Suprapubic skin (tissue), 4 donors: ENCODE measurements around the gene CDH19. TPM values are rescaled to one million over a fixed set of nuclear protein-coding genes. Genes with fewer than 3 reads are reported as not detected.

ENCODE experiments used
- DNase-seq, 2 donors: peaks; one replicate each; pipeline ENCODE4 v3.0.0-alpha.2; 2019; ENCODE audit warnings: low spot score in 2 of 2
- H3K27ac ChIP-seq: fragments of 200-600 bp; sonication (generic); one replicate; pipeline ENCODE4 v1.5.1; 2019
- H3K27me3 ChIP-seq: fragments of 200-600 bp; sonication (generic); one replicate; pipeline ENCODE4 v1.5.1; 2019
- H3K36me3 ChIP-seq: fragments of 200-600 bp; sonication (generic); one replicate; pipeline ENCODE4 v1.5.1; 2019
- H3K4me1 ChIP-seq: fragments of 200-600 bp; sonication (generic); one replicate; pipeline ENCODE4 v1.5.1; 2019
- H3K4me3 ChIP-seq: fragments of 200-600 bp; sonication (generic); one replicate; pipeline ENCODE4 v1.5.1; 2019; ENCODE audit warnings: mild to moderate bottlenecking
- H3K9me3 ChIP-seq: fragments of 200-600 bp; sonication (generic); one replicate; pipeline ENCODE4 v1.5.1; 2019
- CTCF ChIP-seq, 2 donors: fragments of 200-600 bp in 1 of 2; fragments of 450-650 bp in 1 of 2; sonication (generic) in 1 of 2; IDR thresholded peaks; one replicate each; pipeline ENCODE4 v1.5.1; 2016 to 2019; ENCODE audit warnings: antibody characterized with exemption in 2 of 2, mild to moderate bottlenecking in 1 of 2, moderate library complexity in 1 of 2
- EP300 ChIP-seq: sonication (generic); formaldehyde crosslinking; IDR thresholded peaks from one replicate; pipeline ENCODE4 v1.6.1; 2017; ENCODE audit warnings: antibody characterized with exemption
- POLR2A ChIP-seq, 2 donors: fragments of 450-650 bp; IDR thresholded peaks; one replicate each; pipeline ENCODE4 v1.6.1; 2017; ENCODE audit warnings: antibody characterized with exemption in 2 of 2, mild to moderate bottlenecking in 2 of 2, moderate library complexity in 2 of 2
- POLR2AphosphoS5 ChIP-seq, 3 donors: sonication (generic); formaldehyde crosslinking; IDR thresholded peaks; one replicate each; pipeline ENCODE4 v1.6.1; 2017; ENCODE audit warnings: antibody characterized with exemption in 3 of 3
- WGBS: methylation state at CpG from one replicate; pipeline ENCODE4 v1.1.5; 2018; 5-methylcytosine and 5-hydroxymethylcytosine counted together
- total RNA-seq, 4 donors: library from RNA; depleted of rRNA; stranded (reverse); fragments of >200 nt; gene quantifications; one replicate each; pipeline ENCODE4 v1.1.0, GENCODE V29; 2016

CDH19 gene
- total RNA-seq, 4 donors from 2014 or later, result 3.8 to 8.6 (median 6.5) TPM

- Histone ChIP-seq H3K27me3 (no peaks in the 10 kb centered on the region), H3K27ac (no peak overlapping the region)
Observed at GRCh38 chr18:66630831-66631230, 26.9 kb upstream of the CDH19 start.

DNA sequence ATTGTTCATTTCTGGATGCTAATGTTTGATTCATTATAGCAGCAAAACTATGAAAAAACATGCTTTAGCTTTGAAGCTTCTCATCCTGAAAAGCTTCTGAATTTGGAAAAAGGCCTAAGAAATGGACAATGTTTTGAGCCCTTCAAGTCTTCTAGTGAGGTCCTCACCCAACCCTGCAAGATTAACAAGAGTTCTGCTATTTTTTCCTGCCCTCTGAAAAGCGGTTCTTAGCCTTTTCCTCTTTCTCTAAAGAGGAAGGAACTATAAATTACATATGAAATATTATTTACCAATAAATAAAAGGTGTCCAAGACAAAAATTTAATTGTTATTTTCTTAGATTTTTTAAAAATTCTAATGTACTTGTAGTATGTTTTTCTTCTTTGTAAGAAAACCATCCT is 19.9 kb upstream of the CDH19 start:
- DNase-seq, result no peak
- WGBS, result 79% methylated on average over 1 of the region's 1 CpG
- Histone ChIP-seq H3K27ac (no peak overlapping the region), H3K4me1 (no peaks in the 10 kb centered on the region), H3K36me3 (no peaks in the 10 kb centered on the region), H3K9me3 (no peaks in the 10 kb centered on the region), H3K27me3 (no peaks in the 10 kb centered on the region), H3K4me3 (no peak overlapping the region)
- TF ChIP-seq POLR2A (IDR thresholded peaks at IDR 0.05) (no peak), EP300 (no peak), CTCF (IDR thresholded peaks at IDR 0.05) (no peak), POLR2AphosphoS5 (IDR thresholded peaks at IDR 0.05) (no peak)

More at GRCh38 chr18:66630831-66631230, 26.9 kb upstream of the CDH19 start:
- DNase-seq, result no peak
- H3K9me3 ChIP-seq, result no peaks in the 10 kb centered on the region
- WGBS, result 90% methylated on average over 1 of the region's 1 CpG
- H3K4me1 ChIP-seq, result no peaks in the 10 kb centered on the region
- H3K36me3 ChIP-seq, result no peaks in the 10 kb centered on the region
- TF ChIP-seq POLR2AphosphoS5 (IDR thresholded peaks at IDR 0.05) (no peak), CTCF (IDR thresholded peaks at IDR 0.05) (no peak), EP300 (no peak), POLR2A (IDR thresholded peaks at IDR 0.05) (no peak)
- no peak overlapping the region for H3K4me3 ChIP-seq

DNA sequence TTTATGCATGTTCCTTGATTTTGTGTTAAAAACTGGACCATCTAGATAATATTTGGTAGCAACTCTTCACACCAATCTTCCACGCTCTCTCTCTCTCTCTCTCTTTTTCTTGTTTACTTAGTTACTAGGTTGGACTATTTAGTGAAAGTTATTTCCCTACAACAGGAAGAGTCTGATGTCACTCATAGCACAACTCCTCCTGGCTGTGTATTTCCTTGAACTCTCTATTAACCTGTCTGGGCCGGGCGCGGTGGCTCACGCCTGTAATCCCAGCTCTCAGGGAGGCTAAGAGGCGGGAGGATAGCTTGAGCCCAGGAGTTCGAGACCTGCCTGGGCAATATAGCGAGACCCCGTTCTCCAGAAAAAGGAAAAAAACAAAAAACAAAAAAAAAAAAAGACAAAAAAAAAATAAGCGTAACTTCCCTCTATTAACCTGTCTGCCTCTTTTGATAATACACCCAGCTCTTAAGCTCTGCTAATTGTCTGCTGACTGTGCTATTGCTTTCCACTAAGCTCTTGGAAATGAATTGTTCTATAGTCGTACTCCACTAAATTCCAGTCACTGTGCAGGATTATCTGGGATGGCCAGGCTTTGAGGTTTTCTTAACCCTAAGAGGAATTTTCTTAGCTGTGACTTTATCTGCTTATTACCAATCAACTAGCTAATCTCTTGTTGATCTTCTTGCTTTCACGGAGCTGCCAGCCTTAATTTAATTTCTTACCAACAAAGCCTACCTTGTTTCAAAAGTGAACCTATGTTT is 18.1 kb upstream of the CDH19 start:
- no peaks in the 10 kb centered on the region for H3K27me3 ChIP-seq
- TF ChIP-seq CTCF (IDR thresholded peaks at IDR 0.05) (no peak), POLR2AphosphoS5 (IDR thresholded peaks at IDR 0.05) (no peak), EP300 (no peak), POLR2A (IDR thresholded peaks at IDR 0.05) (no peak)
- no peak overlapping the region for H3K27ac ChIP-seq
- H3K9me3 ChIP-seq, result no peaks in the 10 kb centered on the region
- no peaks in the 10 kb centered on the region for H3K36me3 ChIP-seq
- no peak overlapping the region for H3K4me3 ChIP-seq
- WGBS, result 86% methylated on average over 12 of the region's 12 CpGs
- no peaks in the 10 kb centered on the region for H3K4me1 ChIP-seq
- DNase-seq, result no peak

DNA sequence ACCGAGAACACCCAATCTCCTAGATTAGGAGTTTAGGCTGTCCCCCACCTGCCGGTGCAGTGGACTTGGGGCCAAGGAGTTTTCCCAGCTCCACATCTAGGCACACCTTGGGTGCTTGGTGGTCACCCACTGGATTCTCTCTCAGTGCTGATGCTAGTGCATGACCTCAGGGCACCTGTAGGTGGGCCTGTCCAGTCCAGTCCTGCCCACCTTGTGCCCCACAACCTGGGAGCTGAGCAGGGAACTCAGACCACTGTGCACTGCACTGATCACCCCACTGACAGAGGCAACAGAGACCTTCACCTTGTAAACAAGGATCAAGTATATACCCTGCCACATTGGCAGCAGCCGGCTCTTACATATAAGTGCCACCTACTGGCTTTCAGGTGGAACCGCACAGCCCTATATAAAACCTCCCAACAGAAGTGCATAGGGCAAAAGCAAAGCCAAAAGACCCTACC is 12.7 kb upstream of the CDH19 start:
- no peaks in the 10 kb centered on the region for H3K4me1 ChIP-seq
- H3K27ac ChIP-seq, result no peak overlapping the region
- no peaks in the 10 kb centered on the region for H3K27me3 ChIP-seq
- no peak for TF ChIP-seq EP300
- no peak for TF ChIP-seq CTCF (IDR thresholded peaks at IDR 0.05)
- no peak for TF ChIP-seq POLR2A (IDR thresholded peaks at IDR 0.05)
- TF ChIP-seq POLR2AphosphoS5 (IDR thresholded peaks at IDR 0.05), result no peak
- DNase-seq, result no peak
- 46% methylated on average over 2 of the region's 4 CpGs for WGBS
- no peaks in the 10 kb centered on the region for H3K9me3 ChIP-seq
- no peak overlapping the region for H3K4me3 ChIP-seq
- H3K36me3 ChIP-seq, result no peaks in the 10 kb centered on the region

DNA sequence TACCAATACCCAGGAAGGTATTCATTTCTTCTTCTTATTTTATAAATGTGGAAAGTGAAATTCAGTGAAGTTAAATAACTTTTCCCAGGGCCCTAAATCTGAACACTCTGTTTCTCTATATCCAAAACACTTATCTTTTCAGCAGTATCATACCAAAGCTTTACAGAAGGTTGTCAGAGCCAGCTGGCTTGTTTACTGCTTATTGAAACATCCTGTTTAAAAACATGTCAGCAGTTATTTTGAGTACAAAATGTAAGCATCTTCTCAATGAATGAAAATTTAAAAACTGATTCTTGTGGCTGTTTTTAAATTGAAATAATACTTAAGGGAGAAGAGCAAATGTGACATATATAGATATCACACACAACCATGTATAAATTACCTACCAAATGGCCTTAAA is 11.3 kb upstream of the CDH19 start:
- Histone ChIP-seq H3K9me3 (no peaks in the 10 kb centered on the region), H3K4me1 (no peaks in the 10 kb centered on the region), H3K4me3 (no peak overlapping the region), H3K27ac (no peak overlapping the region), H3K27me3 (no peaks in the 10 kb centered on the region), H3K36me3 (no peaks in the 10 kb centered on the region)
- TF ChIP-seq CTCF (IDR thresholded peaks at IDR 0.05) (no peak), POLR2A (IDR thresholded peaks at IDR 0.05) (no peak), POLR2AphosphoS5 (IDR thresholded peaks at IDR 0.05) (no peak), EP300 (no peak)
- no peak for DNase-seq
